ENCODE results near the gene OR10K1. TPM values are rescaled to one million over a fixed set of nuclear protein-coding genes. Genes with fewer than 3 reads are reported as not detected.

OR10K1 gene
- total RNA-seq, 2 donors from 2014 or later = not detected

DNA sequence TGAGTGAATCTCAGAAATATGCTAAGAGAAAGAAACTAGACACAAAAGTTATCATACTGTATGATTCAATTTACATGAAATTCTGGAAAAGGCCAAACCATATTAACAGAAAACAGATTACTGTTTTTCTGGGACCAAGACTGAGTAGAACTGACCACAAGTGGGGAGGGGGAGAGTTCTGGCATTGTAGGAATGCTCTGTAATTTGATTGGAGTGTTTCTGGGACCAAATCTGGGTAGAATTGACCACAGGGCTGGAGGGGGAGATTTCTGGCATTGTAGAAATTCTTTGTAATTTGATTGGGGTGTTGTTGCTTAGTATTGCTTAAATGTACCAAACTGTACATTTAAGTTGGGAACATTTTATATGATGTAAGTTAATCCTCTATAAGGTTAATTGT, 3.4 kb upstream of the OR10K1 start:
- Histone ChIP-seq H3K27me3 (no peaks in the 10 kb centered on the region), H3K27ac (no peak overlapping the region), H3K4me1 (no peaks in the 10 kb centered on the region), H3K4me3 (no peak overlapping the region), H3K9me3 (no peaks in the 10 kb centered on the region), H3K36me3 (no peaks in the 10 kb centered on the region)
- TF ChIP-seq, protein P1, sequence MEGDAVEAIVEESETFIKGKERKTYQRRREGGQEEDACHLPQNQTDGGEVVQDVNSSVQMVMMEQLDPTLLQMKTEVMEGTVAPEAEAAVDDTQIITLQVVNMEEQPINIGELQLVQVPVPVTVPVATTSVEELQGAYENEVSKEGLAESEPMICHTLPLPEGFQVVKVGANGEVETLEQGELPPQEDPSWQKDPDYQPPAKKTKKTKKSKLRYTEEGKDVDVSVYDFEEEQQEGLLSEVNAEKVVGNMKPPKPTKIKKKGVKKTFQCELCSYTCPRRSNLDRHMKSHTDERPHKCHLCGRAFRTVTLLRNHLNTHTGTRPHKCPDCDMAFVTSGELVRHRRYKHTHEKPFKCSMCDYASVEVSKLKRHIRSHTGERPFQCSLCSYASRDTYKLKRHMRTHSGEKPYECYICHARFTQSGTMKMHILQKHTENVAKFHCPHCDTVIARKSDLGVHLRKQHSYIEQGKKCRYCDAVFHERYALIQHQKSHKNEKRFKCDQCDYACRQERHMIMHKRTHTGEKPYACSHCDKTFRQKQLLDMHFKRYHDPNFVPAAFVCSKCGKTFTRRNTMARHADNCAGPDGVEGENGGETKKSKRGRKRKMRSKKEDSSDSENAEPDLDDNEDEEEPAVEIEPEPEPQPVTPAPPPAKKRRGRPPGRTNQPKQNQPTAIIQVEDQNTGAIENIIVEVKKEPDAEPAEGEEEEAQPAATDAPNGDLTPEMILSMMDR (IDR thresholded peaks at IDR 0.05) = no peak
- no peak for DNase-seq (ENCODE audit: low spot score)

DNA sequence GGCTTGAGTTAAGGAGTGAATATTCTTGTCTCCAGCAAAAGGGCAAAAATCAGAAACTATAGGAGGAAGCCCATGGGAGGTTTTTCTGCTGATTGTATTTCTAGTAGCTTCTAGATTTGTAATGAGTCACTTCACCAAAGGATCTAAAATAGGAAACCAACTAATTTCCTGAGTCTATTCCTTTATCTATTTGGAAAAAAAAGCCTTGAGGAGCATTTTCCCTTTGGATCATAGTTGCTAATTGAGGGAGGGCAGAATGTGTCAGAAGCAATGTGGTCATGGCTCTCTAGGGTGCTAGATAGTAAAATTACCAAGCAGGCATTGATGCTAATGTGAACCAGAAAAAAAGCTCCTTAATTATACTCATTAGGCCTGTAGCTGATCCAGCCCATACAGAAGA, 10.3 kb downstream of the OR10K1 start, which contains the start of gene OR10R2:
Gene OR10R2 (plus strand): TSS at position 301 of the 400 bp plus-strand sequence. CDS start 106 bp downstream, outside the sequence.
- no peak within 1 kb of the TSS for H3K27ac ChIP-seq
- DNase-seq (ENCODE audit: low spot score) = no peak
- no peaks in the 10 kb centered on the region for H3K4me1 ChIP-seq
- H3K27me3 ChIP-seq = no peaks in the 10 kb centered on the region
- no peak within 1 kb of the TSS for H3K4me3 ChIP-seq
- no peaks in the 10 kb centered on the region for H3K36me3 ChIP-seq
- H3K9me3 ChIP-seq = no peaks in the 10 kb centered on the region
- TF ChIP-seq, protein P1 (IDR thresholded peaks at IDR 0.05) = no peak

DNA sequence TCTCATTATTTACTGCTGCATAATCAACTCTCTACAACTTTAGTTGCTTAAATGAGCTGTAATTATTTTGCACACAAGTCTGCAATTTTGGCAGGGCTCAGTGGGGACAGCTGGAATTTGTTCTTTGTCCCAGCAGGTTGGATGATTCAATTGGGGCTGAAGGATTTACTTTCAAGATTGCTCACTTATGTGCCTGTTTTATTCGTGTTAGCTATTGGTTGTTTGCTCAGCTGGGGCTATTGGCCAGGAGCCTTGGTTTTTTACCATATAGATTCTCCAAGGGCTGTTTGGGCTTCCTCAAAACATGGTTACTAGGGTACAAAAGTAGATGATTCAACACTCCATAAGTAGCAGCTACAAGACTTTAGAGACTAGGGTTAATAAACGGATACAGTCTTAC, 23.8 kb downstream of the OR10K1 start:
- H3K9me3 ChIP-seq = no peaks in the 10 kb centered on the region
- no peaks in the 10 kb centered on the region for H3K36me3 ChIP-seq
- DNase-seq (ENCODE audit: low spot score) = no peak
- TF ChIP-seq, protein P1 (IDR thresholded peaks at IDR 0.05) = no peak
- H3K27ac ChIP-seq = no peak overlapping the region
- H3K4me3 ChIP-seq = no peak overlapping the region
- no peaks in the 10 kb centered on the region for H3K27me3 ChIP-seq
- H3K4me1 ChIP-seq = no peaks in the 10 kb centered on the region

DNA sequence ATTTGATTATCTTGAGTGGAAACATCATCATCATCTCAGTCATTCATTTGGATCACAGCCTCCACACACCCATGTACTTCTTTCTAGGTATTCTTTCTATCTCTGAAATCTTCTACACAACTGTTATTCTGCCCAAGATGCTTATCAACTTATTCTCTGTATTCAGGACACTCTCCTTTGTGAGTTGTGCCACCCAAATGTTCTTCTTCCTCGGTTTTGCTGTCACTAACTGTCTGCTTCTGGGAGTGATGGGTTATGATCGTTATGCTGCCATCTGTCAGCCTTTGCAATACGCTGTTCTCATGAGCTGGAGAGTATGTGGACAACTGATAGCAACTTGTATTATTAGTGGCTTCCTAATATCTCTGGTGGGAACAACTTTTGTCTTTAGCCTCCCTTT, 29.7 kb downstream of the OR10K1 start:
- Histone ChIP-seq H3K9me3 (no peaks in the 10 kb centered on the region), H3K4me3 (no peak overlapping the region), H3K36me3 (no peaks in the 10 kb centered on the region), H3K27ac (no peak overlapping the region), H3K4me1 (no peaks in the 10 kb centered on the region), H3K27me3 (no peaks in the 10 kb centered on the region)
- DNase-seq (ENCODE audit: low spot score) = no peak
- TF ChIP-seq, protein P1 (IDR thresholded peaks at IDR 0.05) = no peak

DNA sequence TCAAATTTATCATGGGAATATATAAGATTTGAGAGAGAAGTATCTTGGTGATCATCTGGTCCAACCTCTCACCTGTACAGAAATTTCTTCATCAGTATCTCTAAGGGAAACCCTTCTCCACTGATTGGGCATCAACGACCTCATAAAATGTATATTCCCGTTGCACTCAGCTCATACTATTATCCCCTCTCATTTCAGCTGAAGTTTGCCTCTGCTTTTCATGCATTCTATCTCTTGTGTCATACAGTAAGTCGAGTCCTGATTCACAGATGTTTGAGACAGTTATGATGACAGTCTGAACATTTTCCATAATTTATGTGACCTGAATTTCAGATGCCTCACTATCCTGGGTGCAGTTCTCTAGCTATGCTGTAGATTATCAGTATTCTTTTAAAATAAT, 31.4 kb downstream of the OR10K1 start:
- Histone ChIP-seq H3K4me3 (no peak overlapping the region), H3K27me3 (no peaks in the 10 kb centered on the region), H3K4me1 (no peaks in the 10 kb centered on the region), H3K27ac (no peak overlapping the region), H3K9me3 (no peaks in the 10 kb centered on the region), H3K36me3 (no peaks in the 10 kb centered on the region)
- DNase-seq (ENCODE audit: low spot score) = no peak
- TF ChIP-seq, protein P1 (IDR thresholded peaks at IDR 0.05) = no peak

DNA sequence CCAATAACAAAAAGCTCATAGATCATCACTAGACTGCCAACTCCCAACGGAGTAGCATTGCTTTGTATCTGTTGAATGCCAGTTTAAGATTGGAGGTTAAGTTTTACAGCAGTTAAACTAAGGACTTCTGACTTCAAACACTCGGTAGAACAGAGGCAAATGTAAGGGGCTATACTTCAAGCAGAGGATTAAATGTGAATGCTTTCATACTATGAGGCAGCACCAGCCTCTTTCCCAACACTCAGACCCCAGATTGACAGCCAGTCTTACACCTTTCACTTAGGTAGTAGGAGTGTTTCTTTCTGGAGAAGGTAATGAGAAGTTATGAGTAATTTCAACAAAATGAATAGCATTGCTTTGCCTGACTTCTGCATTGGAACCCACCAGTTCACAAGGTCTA, 33.2 kb downstream of the OR10K1 start:
- no peaks in the 10 kb centered on the region for H3K27me3 ChIP-seq
- DNase-seq (ENCODE audit: low spot score) = no peak
- no peak overlapping the region for H3K27ac ChIP-seq
- H3K4me1 ChIP-seq = no peaks in the 10 kb centered on the region
- no peaks in the 10 kb centered on the region for H3K9me3 ChIP-seq
- H3K36me3 ChIP-seq = no peaks in the 10 kb centered on the region
- TF ChIP-seq, protein P1 (IDR thresholded peaks at IDR 0.05) = no peak
- H3K4me3 ChIP-seq = no peak overlapping the region
